Endothelial cell (in vitro differentiated cells): ENCODE measurements around the gene CCDC141. TPM values are rescaled to one million over a fixed set of nuclear protein-coding genes. Genes with fewer than 3 reads are reported as not detected.

ENCODE experiments used
- DNase-seq: peaks from one replicate; pipeline ENCODE4 v3.0.0; 2021; ENCODE audit warnings: low spot score
- H3K27ac Mint-ChIP-seq: one replicate; pipeline ENCODE4 v1.8.0; 2021; ENCODE audit warnings: mixed read lengths, inconsistent platforms; ENCODE audit not compliant: unreplicated experiment
- H3K27me3 Mint-ChIP-seq: one replicate; pipeline ENCODE4 v1.8.0; 2021; ENCODE audit warnings: mild to moderate bottlenecking, moderate library complexity, mixed read lengths, inconsistent platforms; ENCODE audit not compliant: unreplicated experiment
- H3K36me3 Mint-ChIP-seq: one replicate; pipeline ENCODE4 v1.8.0; 2021; ENCODE audit warnings: mild to moderate bottlenecking, low read depth, mixed read lengths, inconsistent platforms; ENCODE audit not compliant: unreplicated experiment
- H3K4me1 Mint-ChIP-seq: one replicate; pipeline ENCODE4 v1.8.0; 2021; ENCODE audit warnings: mild to moderate bottlenecking, mixed read lengths, inconsistent platforms; ENCODE audit not compliant: unreplicated experiment
- H3K4me3 Mint-ChIP-seq: one replicate; pipeline ENCODE4 v1.8.0; 2021; ENCODE audit warnings: mild to moderate bottlenecking, mixed read lengths, inconsistent platforms; ENCODE audit not compliant: unreplicated experiment
- H3K9me3 Mint-ChIP-seq: one replicate; pipeline ENCODE4 v1.8.0; 2021; ENCODE audit warnings: mixed read lengths, inconsistent platforms; ENCODE audit not compliant: unreplicated experiment
- total RNA-seq: library from RNA; stranded (reverse); fragmentation: NEBNext Ultra II Directional; extraction: Animal tissue kit (Norgen Biotek cat#: 25700); gene quantifications from one replicate; pipeline ENCODE4 v1.2.1, GENCODE V29; 2021; ENCODE audit not compliant: unreplicated experiment
- TF ChIP-seq, protein P1 (sequence below): fragments of 200-600 bp; sonication (generic); IDR thresholded peaks from one replicate; pipeline ENCODE4 v1.5.0; 2021; ENCODE audit warnings: antibody characterized with exemption; ENCODE audit not compliant: unreplicated experiment

The CCDC141 gene
- total RNA-seq, 1 donor from 2014 or later, result 0.67 TPM

- Mint-ChIP-seq H3K27me3 (peaks cover 2% of the 10 kb centered on the region), H3K4me1 (no peaks in the 10 kb centered on the region), H3K4me3 (no peak overlapping the region), H3K9me3 (no peaks in the 10 kb centered on the region), H3K27ac (no peak overlapping the region), H3K36me3 (no peaks in the 10 kb centered on the region)
- TF ChIP-seq, protein P1, sequence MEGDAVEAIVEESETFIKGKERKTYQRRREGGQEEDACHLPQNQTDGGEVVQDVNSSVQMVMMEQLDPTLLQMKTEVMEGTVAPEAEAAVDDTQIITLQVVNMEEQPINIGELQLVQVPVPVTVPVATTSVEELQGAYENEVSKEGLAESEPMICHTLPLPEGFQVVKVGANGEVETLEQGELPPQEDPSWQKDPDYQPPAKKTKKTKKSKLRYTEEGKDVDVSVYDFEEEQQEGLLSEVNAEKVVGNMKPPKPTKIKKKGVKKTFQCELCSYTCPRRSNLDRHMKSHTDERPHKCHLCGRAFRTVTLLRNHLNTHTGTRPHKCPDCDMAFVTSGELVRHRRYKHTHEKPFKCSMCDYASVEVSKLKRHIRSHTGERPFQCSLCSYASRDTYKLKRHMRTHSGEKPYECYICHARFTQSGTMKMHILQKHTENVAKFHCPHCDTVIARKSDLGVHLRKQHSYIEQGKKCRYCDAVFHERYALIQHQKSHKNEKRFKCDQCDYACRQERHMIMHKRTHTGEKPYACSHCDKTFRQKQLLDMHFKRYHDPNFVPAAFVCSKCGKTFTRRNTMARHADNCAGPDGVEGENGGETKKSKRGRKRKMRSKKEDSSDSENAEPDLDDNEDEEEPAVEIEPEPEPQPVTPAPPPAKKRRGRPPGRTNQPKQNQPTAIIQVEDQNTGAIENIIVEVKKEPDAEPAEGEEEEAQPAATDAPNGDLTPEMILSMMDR, result no peak
- no peak for DNase-seq
Observed at GRCh38 chr2:178880257-178880656, 169.7 kb downstream of the CCDC141 start.

DNA sequence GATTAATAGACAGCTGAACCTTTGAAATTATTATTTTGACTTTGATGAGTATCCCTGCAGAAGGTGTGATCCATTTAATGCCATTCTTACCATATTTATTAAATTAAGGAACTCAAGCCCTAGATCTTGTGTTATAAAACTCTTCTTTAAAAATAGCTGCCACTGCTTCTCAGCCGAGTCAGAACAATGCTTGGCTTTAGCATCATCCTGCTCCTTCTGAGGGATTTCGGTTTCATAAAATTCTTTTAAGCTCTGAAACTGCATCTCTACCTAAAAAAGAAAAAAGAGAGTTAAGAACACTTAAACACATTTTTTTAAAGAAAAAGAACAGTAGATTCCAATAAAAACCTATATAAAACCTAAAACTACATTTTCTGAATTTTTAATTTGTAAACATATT, 172.1 kb downstream of the CCDC141 start:
- Mint-ChIP-seq H3K9me3 (no peaks in the 10 kb centered on the region), H3K4me1 (peaks cover 5% of the 10 kb centered on the region), H3K4me3 (no peak overlapping the region), H3K27ac (no peak overlapping the region), H3K36me3 (no peaks in the 10 kb centered on the region), H3K27me3 (peaks cover 4% of the 10 kb centered on the region)
- TF ChIP-seq, protein P1, result no peak
- no peak for DNase-seq

GRCh38 chr2:178874529-178875240, 175.3 kb downstream of the CCDC141 start:
- H3K4me1 Mint-ChIP-seq, result peaks cover 5% of the 10 kb centered on the region
- DNase-seq, result no peak
- TF ChIP-seq, protein P1, result no peak
- no peaks in the 10 kb centered on the region for H3K9me3 Mint-ChIP-seq
- peaks cover 2% of the 10 kb centered on the region for H3K27me3 Mint-ChIP-seq
- no peak overlapping the region for H3K27ac Mint-ChIP-seq
- no peak overlapping the region for H3K4me3 Mint-ChIP-seq
- no peaks in the 10 kb centered on the region for H3K36me3 Mint-ChIP-seq

- H3K36me3 Mint-ChIP-seq, result no peaks in the 10 kb centered on the region
- peaks cover 5% of the 10 kb centered on the region for H3K4me1 Mint-ChIP-seq
- DNase-seq, result no peak
- no peak overlapping the region for H3K4me3 Mint-ChIP-seq
- TF ChIP-seq, protein P1, result no peak
- no peak overlapping the region for H3K27ac Mint-ChIP-seq
- peaks cover 2% of the 10 kb centered on the region for H3K27me3 Mint-ChIP-seq
- H3K9me3 Mint-ChIP-seq, result no peaks in the 10 kb centered on the region
Observed at GRCh38 chr2:178873912-178874311, 176.0 kb downstream of the CCDC141 start.

GRCh38 chr2:178871536-178871935, 178.4 kb downstream of the CCDC141 start:
- no peaks in the 10 kb centered on the region for H3K36me3 Mint-ChIP-seq
- H3K4me3 Mint-ChIP-seq, result no peak overlapping the region
- DNase-seq, result no peak
- no peak overlapping the region for H3K27ac Mint-ChIP-seq
- peaks cover 2% of the 10 kb centered on the region for H3K27me3 Mint-ChIP-seq
- H3K4me1 Mint-ChIP-seq, result peaks cover 5% of the 10 kb centered on the region
- TF ChIP-seq, protein P1, result no peak
- H3K9me3 Mint-ChIP-seq, result no peaks in the 10 kb centered on the region
